HepG2 (cell line): ENCODE data around the gene ZFYVE28.

Experiments used
- ATF1 ChIP-seq: IDR thresholded peaks from 2 replicates; pipeline ENCODE4 v1.6.1; 2016; ENCODE audit warnings: mild to moderate bottlenecking, control low read depth
- TF ChIP-seq, protein P1 (sequence below): sonication (generic); formaldehyde crosslinking; IDR thresholded peaks from 2 replicates; pipeline ENCODE4 v1.5.0; 2020; ENCODE audit warnings: mild to moderate bottlenecking, missing genetic modification reagents

GRCh38 chr4:2443956-2444740 is 25.7 kb upstream of the ZFYVE28 start:
- TF ChIP-seq, protein P1, sequence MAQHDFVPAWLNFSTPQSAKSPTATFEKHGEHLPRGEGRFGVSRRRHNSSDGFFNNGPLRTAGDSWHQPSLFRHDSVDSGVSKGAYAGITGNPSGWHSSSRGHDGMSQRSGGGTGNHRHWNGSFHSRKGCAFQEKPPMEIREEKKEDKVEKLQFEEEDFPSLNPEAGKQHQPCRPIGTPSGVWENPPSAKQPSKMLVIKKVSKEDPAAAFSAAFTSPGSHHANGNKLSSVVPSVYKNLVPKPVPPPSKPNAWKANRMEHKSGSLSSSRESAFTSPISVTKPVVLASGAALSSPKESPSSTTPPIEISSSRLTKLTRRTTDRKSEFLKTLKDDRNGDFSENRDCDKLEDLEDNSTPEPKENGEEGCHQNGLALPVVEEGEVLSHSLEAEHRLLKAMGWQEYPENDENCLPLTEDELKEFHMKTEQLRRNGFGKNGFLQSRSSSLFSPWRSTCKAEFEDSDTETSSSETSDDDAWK (CRISPR knock-in tag) = no peak
- no peak for TF ChIP-seq ATF1 (CRISPR knock-in tag)
